ENCODE data around the gene PPM1J.
"Not testable (repeated sequence)": the region's sequence is repeated elsewhere in the genome, so short reads cannot be mapped to it uniquely, and the experiment has no call there.

Gene PPM1J, protein sequence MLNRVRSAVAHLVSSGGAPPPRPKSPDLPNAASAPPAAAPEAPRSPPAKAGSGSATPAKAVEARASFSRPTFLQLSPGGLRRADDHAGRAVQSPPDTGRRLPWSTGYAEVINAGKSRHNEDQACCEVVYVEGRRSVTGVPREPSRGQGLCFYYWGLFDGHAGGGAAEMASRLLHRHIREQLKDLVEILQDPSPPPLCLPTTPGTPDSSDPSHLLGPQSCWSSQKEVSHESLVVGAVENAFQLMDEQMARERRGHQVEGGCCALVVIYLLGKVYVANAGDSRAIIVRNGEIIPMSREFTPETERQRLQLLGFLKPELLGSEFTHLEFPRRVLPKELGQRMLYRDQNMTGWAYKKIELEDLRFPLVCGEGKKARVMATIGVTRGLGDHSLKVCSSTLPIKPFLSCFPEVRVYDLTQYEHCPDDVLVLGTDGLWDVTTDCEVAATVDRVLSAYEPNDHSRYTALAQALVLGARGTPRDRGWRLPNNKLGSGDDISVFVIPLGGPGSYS

DNA sequence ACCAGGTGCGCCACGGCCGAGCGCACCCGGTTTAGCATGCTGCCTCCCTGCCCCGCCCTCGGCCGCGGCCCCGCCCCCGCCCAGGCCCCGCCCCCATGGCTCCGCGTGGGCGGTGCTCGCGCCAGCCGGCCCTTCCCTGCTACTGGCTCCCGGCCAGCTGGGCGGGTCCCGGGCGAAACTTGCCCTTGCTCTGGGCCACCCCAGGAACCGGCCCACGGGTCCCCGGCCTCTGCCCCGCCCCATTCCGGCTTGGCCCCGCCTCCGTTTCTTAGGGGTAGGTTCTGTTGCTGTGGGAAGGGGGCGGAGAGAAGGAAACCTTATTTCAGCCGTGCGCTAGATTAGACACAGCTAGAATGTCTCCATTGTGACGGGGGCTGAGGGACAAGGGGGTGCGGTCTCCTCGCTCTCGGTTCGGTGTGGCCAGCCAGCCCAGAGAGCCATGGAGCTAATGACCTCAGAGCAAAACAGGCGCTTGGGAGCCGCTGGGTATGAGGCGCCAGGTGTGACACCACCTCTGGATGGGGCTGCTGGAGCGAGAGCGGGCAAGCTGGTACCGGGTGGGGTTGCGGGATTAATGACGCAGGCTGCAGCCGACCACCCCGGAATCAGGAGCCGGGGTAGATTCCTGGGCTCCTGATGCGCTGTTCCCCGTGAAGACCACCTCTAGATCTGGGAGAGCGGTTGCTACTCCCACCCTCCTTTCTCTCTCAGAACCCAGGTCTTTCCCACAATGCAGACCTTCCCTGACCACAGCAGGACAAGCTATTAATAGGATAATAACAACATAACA lies at the start of gene PPM1J:
TSS of gene PPM1J (minus strand) at position 69 of the 790 bp plus-strand sequence. CDS start at position 38, 31 bp downstream.
- no peak for FAIRE-seq

DNA sequence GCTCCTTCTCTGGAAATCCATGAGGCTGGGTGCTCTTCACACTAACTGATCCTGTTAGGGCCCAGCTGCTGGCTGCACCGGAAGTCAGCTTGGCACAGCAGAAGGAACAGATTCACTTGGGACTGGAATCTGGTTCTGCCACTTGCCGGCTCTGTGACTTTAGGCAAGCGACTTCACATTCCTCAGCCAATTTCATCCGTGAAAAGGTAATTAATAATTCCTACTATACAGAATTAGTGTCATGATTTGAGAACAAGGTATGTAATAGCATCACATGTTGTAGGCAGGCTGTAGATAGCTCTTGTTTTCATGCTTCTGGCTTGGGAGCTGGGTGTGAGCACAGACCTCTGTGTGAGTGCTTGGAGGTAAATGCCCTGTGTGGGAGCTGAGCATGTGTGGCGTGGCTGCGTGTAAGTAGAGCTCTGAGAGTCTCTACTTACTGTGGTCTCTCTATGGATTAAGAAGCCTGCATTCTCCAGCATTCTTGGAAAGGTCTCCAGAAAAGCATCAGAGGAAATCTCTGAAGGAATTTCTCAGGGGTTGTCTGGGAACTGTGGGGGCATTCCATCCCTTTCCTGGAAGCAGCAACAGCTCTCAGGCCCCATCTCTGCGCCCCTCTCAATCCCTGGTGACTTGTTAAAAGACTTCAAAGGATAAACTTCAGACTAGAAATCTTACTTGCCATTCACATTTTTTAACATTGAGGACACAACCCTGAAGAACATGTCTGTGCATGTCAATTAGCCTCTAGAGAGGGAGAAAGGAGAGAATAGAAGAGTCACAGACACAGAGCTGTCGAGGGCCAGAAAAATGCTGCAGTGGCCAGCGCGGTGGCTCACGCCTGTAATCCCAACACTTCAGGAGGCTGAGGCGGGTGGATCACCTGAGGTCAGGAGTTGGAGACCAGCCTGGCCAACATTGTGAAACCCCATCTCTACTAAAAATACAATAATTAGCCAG lies 47.7 kb upstream of the PPM1J start:
- peak; percentile 50 for FAIRE-seq

DNA sequence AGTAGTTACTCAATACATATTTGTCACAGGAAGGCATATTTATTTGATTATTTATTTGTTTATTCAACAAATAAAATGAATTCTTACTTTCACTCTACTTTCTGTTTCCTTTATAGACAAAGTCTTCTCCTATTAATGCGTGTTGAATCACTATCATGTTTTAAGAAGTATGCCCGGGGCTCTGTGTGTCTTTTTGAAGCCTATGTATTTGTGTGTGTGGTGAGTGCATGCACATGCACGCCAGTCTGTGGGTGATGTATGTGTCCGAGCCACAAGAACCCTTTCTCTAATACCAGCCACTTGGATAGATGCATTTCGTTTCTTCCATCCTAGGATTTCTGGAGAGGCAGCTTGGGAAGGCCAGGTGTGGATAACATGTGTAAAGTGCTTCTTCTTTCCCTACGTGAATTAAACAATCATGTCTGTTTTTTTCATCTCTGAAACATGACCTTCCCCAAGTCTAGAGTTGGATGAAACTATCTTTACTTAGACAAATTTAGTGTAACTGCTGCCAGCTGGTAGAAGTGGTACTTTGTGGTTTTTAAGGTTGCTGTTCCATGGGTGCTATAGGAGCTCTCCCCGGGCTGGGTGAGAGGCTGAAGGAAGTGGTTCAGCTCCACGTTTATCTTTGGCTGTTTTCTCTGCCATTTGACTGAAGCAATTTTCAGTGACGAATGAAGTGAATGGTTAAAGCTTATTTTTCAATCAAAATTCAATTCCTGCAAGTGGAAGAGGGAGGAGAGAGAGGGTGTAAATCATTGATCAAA lies 46.8 kb upstream of the PPM1J start:
- no peak for FAIRE-seq

DNA sequence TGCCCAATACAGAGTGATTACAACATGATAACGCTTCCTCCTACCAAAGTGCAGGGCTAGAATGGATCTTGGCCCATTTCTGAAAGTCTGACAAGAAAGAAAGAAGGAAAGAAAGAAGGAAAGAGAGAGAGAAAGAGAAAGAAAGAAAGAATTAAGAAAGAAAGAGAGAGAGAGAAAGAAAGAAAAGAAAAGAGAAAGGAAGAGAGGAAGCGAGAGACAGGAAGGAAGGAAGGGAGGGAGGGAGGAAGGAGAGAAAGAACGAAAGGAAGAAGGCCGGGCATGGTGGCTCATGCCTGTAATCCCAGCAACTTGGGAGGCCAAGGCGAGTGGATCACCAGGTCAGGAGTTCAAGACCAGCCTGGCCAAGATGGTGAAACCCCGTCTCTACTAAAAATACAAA lies 44.1 kb upstream of the PPM1J start:
- no peak for FAIRE-seq

DNA sequence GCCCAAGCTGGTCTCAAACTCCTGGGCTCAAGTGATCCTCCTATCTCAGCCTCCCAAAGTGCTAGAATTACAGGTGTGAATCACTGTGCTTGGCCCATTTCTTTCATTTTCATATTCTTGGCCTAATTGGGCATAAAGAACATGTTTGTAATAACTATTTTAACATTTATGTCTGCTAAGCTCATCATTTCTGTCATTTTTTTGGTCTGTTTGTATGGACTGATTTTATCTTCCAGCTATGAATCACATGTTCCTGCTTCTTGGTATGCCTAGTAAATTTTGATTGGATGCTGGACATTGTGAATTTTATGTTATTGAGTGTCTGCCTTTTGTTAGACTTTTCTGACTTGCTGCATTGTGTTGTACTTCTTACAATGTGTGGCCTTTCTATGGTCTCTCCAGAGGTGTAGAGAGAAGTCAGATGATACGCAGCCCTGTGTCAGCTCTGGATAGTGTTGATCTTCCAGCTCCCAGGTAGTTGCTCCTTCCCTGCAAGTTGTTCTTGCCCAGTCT lies 39.0 kb upstream of the PPM1J start:
- no peak for FAIRE-seq

DNA sequence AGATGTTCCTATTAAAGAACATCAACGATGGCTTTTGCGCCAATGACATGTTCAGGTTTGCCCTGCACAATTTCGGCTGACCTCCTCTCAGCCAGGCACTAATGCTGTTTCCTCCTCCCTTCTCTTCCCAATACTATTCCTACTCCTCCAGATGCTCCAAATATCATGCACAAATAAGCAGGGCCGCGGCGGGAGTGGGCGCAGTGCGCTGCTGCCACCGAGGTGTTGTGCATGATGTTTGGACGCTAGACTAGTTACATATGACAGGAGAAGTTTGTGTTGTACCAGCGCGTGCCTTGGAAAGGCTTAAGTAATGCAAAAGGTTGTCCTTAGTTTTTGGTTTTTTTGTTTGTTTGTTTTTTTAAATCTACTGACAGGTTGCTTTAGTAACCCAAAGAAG lies 33.3 kb upstream of the PPM1J start:
- no peak for FAIRE-seq

DNA sequence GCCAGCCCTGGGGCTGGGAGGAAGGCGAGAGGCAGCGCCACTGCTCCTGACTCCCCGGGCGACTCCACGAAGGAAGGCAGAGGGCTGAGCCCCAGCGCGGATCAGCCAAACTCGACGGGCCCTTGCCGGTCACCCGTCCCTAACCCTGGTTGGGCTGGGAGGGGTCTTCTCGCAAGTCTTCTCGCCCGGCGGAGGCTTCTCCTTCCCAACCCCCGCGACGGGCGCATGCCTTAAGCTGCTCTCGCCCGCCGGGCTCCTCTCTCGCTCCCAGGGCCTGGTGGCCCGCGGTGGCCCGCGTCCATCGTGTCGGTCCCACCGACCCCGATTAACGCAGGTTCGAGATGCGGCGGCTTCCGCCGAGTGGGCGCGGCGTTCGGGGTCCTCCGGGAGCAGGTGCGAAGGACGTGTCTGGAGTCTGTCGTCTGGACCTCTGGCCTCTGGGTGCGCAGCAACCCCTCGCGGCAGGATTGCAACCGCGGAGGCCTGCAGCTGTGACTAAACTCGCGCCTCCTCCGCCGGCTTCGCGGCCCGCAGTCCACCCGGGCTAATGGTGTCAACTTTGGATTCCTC lies 29.0 kb upstream of the PPM1J start:
- FAIRE-seq: no peak

DNA sequence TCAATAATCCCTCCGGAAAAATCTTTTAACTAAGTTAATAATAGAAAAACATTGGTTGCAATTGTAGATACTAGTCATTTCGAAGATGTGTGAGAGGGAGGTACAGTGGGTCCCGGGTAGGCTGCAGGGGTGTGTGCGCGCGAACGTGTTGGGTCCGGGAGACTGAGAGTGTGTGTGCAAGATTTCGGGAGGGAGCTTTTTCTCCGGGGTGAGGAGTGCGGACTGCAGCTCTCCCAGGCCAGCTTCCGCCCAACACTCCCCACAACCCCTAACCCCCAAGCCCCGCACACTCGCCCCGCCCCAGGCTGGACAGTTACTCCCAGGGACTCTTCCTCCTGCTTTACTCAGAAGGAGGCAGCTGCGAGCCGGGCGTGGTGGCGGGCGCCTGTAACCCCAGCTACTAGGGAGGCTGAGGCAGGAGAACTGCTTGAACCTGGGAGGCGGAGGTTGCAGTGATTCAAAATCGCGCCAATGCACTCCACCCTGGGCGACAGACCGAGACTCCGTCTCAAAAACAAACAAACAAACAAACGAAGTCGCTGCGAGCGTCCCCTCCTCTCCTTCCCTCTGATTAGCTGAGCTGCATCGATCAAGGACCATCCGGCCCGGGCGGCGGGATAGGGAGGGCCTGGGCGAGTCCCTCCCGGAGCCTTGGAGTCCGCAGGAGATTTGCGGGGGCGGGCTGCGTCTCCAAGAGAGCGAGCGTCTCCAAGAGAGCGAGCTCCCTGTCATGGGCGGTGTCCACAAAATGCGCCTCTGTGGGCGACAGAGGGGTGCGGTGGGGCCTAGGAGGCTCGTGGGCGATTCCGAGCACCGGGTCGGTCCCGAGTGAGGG lies 28.3 kb upstream of the PPM1J start:
- no peak for FAIRE-seq

DNA sequence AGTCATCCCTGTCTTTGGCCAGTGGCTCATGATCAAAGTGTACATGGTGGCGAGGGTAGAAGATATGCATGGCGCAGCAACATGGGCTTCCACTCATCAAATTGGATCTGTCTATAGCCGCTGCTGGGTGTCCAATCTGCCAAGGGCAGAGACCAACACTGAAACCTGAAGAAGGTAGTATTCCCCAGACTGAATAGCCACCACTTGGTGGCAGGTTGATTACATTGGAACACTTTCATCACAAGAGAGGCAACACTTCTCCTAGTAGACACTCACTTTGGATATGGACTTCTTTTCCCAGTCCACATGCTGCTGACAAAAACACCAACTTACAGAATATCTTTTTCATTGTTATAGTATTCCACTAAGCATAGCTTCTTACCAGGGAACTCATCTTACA lies 22.4 kb upstream of the PPM1J start:
- no peak for FAIRE-seq

DNA sequence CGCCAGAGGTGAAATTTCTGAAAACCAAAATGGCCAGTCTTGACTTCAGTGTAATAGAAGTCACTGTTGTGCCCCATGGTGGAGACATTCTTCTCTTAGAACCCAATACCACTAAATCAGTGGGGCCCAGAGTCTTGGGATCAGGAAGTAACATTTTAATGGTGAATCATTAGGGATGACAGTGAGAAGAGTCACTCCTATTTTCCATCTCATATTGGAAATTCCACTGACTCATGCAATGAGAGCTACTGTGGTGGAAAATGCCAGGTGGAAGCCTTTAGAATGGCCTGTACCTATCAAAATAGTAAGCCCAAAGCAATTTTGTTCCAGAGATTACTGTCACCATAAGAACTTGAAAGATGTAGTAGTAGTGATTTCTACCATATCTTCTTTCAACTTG lies 20.6 kb upstream of the PPM1J start:
- no peak for FAIRE-seq

DNA sequence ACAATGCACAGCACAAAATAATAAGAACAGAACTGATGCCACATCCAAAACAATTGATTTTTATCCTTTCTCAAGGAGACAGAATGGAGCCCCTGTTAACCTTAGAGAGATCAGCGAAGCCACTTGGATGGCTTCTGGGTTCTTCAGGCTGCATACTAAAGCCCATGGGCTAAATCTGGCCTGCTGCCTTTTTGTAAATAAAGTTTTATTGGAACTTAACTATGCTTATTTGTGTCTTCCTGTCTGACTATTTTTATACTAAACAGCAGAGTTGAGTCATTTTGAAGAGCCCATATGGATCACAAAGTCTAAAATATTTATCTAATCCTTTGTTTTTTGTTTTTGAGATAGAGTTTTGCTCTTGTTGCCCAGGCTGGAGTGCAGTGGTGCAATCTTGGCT lies 16.3 kb upstream of the PPM1J start:
- no peak for FAIRE-seq

DNA sequence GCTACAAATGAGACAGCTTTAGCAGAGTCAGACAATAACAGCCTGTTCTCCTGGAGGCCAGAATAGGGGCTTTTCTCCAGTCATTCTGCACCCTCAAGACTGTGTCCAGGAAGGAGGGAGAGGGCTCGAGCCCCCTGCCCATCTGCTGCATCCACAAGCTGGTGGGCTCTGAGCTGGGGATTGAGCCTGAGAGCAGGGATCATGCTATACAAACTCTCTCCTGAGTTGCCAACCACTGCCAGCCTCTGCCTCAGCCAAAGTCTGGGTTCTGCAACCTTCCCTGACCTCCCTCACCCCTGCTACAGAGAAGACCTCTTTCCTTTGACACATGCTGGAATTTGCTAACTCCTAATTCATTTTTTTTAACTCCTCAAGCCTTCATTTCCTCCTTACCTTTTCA lies 14.8 kb upstream of the PPM1J start:
- no peak for FAIRE-seq

DNA sequence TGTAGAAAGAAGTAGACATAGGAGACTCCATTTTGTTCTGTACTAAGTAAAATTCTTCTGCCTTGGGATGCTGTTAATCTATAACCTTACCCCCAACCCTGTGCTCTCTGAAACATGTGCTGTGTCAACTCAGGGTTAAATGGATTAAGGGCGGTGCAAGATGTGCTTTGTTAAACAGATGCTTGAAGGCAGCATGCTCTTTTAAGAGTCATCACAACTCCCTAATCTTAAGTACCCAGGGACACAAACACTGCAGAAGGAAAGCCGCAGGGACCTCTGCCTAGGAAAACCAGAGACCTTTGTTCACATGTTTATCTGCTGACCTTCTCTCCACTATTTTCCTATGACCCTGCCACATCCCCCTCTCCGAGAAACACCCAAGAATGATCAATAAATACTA lies 13.9 kb upstream of the PPM1J start:
- not testable (repeated sequence) for FAIRE-seq

DNA sequence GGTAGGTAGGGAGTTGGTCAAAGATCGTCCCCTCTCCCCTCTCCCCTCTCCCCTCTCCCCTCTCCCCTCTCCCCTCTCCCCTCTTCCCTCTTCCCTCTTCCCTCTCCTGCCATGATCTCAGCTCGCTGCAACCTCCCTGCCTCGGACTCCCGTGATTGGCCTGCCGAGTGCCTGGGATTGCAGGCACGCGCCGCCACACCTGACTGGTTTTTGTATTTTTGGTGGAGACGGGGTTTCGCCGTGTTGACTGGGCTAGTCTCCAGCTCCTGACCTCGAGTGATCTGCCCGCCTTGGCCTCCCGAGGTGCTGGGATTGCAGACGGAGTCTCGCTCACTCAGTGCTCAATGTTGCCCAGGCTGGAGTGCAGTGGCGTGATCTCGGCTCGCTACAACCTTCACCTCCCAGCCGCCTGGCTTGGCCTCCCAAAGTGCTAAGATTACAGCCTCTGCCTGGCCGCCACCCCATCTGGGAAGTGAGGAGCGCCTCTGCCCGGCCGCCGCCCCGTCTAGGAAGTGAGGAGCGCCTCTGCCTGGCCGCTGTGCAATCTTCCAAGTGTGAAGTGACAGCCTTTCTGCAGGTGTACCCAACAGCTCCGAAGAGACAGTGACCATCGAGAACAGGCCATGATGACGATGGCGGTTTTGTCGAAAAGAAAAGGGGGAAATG lies 13.3 kb upstream of the PPM1J start:
- FAIRE-seq: not testable (repeated sequence)

DNA sequence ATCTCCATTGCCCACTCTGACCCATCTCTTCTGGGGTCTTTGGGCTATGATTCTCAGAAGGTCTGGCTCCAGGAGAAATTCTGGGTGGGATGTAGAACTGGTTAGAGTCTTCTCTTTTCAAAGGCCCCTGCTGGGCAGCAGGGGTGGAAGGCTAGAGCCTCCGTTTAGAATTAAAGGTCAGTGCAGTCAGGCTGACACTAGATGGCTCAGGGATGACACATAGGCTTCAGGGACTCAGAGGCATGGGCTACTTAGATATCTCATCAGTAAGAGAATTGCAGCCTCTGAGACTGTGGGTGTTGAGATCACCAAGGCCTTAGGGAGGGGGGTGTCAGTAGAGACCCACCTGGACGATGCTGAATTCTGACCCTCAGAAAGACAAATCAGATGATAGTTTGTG lies 12.6 kb upstream of the PPM1J start:
- FAIRE-seq: no peak

DNA sequence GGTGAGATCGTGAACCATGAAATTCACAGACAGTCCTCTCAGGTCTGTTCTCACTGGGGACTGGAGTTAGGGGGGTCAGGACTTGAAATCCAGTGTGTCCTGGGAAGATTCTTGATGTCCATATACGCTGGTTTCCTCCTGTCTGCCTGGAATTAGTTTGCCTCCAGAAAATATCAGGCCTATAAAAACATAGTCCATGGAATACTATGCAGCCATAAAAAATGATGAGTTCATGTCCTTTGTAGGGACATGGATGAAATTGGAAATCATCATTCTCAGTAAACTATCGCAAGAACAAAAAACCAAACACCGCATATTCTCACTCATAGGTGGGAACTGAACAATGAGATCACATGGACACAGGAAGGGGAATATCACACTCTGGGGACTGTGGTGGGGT lies 9.1 kb upstream of the PPM1J start:
- FAIRE-seq: not testable (repeated sequence)

DNA sequence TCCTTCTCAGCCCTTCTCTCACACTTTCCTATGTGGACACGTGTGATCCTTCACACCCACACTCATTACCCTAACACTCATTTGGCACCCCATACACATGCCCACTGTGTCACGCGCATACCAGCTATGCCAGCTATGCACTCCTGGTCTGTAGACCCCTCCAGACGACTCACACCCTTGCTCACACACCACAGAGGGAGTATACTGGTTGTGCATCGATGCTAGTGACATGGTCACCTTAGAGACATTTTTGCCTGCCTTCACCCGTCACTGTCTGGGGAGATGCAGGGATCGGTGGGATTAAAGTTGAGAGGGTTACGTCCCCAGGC lies 8.3 kb upstream of the PPM1J start:
- FAIRE-seq: no peak

DNA sequence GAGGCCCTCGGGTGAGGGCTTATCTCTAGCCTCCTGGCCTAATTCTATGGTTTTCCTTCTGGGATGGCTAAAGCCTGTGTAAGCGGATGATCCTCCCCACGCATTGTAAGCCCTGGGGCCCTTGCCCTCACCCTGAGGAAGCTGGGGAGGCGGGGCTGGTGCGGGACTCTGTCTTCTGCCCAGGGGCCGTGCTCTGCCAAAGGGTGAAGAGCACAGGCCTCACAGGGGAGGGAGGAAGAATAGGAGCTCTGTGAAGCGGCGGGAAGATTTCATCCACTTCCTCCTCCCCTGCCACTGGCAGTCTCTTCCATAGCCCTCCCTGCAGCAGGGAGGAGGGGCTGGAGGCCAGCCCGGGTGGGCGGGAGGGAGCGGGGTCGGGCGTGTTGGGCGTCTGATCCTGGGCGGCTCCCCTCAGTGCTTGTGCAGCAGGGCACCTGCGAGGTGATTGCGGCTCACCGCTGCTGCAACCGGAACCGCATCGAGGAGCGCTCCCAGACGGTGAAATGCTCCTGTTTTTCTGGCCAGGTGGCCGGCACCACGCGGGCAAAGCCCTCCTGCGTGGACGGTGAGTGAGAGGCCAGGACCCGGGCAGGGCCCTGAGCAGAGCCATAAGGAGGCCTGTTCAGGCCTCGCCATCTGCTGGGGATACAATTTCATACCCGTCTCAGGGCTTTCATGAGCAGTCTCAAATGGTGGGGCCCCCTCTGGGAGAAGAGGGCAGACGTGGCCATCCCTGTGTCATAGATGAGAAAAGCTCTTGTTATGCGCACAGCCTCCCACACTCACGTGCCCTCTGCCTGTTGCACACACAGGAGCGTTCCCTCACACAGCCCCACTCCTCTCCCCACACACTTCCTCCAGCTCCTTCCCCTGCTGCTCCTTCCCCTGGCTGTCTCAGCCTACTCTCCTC lies 7.7 kb upstream of the PPM1J start:
- no peak for FAIRE-seq

DNA sequence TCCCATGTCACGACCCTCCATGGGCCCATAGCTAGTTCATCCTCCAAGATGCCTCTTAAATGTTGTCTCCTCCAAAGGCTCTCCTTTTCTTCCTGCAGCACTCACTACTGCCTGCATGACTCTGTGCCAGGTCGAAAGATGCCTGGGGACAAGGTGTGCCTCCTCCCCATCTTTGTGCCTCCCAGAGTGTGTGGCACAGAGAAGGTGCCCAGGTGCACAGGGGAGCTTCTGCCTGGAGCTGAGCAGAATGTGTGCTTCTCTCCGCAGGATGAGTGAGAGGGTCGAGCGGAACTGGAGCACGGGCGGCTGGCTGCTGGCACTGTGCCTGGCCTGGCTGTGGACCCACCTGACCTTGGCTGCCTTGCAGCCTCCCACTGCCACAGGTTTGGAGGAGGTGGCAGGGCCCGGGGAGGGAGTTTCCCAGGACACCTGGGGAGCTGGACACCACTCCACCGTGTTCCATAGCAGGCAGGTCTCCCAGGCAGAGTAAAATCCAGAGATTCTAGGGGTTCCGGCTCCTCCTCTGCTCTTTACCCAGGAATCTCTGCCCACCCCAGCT lies 6.9 kb upstream of the PPM1J start:
- FAIRE-seq: no peak

Measured in TTC549 (cell line).